GM12878 (cell line): ENCODE measurements around the gene HLA-F. TPM values are rescaled to one million over a fixed set of nuclear protein-coding genes. Genes with fewer than 3 reads are reported as not detected.

Experiments used
- ATAC-seq: fragments of 200-7000 bp; cut with Tn5 transposase; 3 replicates; pipeline ENCODE4 v1.9.1; 2020; ENCODE audit warnings: mild to moderate bottlenecking, moderate library complexity
- BruUV-seq: library from RNA; stranded (reverse); fragments of 400-500 nt; replicated peaks from 2 replicates; lab custom pipeline; 2021; lab: Mats Ljungman, UMichigan
- CTCF ChIA-PET: fragments of 300-600 bp; sonication (Branson Sonifier 250); formaldehyde crosslinking; extraction: SDS; loops from one replicate; lab custom pipeline; 2021; ENCODE audit warnings: inconsistent platforms; lab: Yijun Ruan, JAX
- POLR2A ChIA-PET: fragments of 350-600 bp; formaldehyde crosslinking; extraction: SDS; loops from one replicate; lab custom pipeline; 2021; ENCODE audit warnings: inconsistent platforms; lab: Charles Lee
- RAD21 ChIA-PET: fragments of 300-600 bp; sonication (Branson Sonifier 250); formaldehyde crosslinking; loops from one replicate; lab custom pipeline; 2023; ENCODE audit warnings: antibody characterized with exemption; ENCODE audit not compliant: unreplicated experiment; lab: Charles Lee
- SMC1A ChIA-PET: fragments of 300-600 bp; sonication (Branson Sonifier 250); formaldehyde crosslinking; loops from one replicate; lab custom pipeline; 2023; ENCODE audit not compliant: unreplicated experiment, uncharacterized antibody; lab: Charles Lee
- DNase-seq: peaks from one replicate; pipeline ENCODE4 v3.0.0-alpha.2; 2011; ENCODE audit warnings: low read depth, low spot score
- FAIRE-seq: peaks from 3 replicates; lab custom pipeline; 2011; peaks lifted over from hg19 to GRCh38; lab: Jason Lieb, UNC
- H2AFZ ChIP-seq: 2 replicates; pipeline ENCODE4 v1.6.0; 2011; ENCODE audit warnings: low read depth, low read length, control low read depth; ENCODE audit not compliant: control insufficient read depth
- H3K27ac ChIP-seq: 2 replicates; pipeline ENCODE4 v1.5.1; 2011; ENCODE audit warnings: control low read depth; ENCODE audit not compliant: control insufficient read depth, insufficient read depth
- H3K27me3 ChIP-seq, 2 experiments: replicated peaks in 1 of 2; 2 replicates each; pipeline versions ENCODE4 v1.6.0 to v1.6.1; 2011; ENCODE audit warnings: low read length in 1 of 2; ENCODE audit not compliant: control insufficient read depth in 2 of 2, insufficient read depth in 2 of 2
- H3K36me3 ChIP-seq, 2 experiments: 2 replicates each; pipeline ENCODE4 v1.5.1; 2011; ENCODE audit warnings: low read length in 1 of 2; ENCODE audit not compliant: control insufficient read depth in 2 of 2, insufficient read depth in 2 of 2
- H3K4me1 ChIP-seq: 2 replicates; pipeline ENCODE4 v1.6.1; 2011; ENCODE audit warnings: mild to moderate bottlenecking, low read length, moderate library complexity, mixed read lengths; ENCODE audit not compliant: control insufficient read depth, insufficient read depth
- H3K4me2 ChIP-seq: 2 replicates; pipeline ENCODE4 v1.6.0; 2011; ENCODE audit warnings: control low read depth; ENCODE audit not compliant: control insufficient read depth, insufficient read depth
- H3K4me3 ChIP-seq: fragments of 200-600 bp; sonication (generic); 2 replicates; pipeline ENCODE4 v1.5.1; 2016
- H3K79me2 ChIP-seq: 2 replicates; pipeline ENCODE4 v1.6.0; 2011; ENCODE audit warnings: low read length; ENCODE audit not compliant: control insufficient read depth, insufficient read depth
- H3K9ac ChIP-seq: 2 replicates; pipeline ENCODE4 v1.8.0; 2011; ENCODE audit warnings: low read length, control low read depth, mixed read lengths; ENCODE audit not compliant: control insufficient read depth, insufficient read depth
- H3K9me3 ChIP-seq: replicated peaks from 3 replicates; pipeline ENCODE4 v1.5.1; 2011; ENCODE audit warnings: mild to moderate bottlenecking, low read length; ENCODE audit not compliant: control insufficient read depth, insufficient read depth
- H4K20me1 ChIP-seq: 2 replicates; pipeline ENCODE4 v1.6.0; 2011; ENCODE audit not compliant: control insufficient read depth, insufficient read depth
- ATF3 ChIP-seq: IDR thresholded peaks from 2 replicates; pipeline ENCODE4 v1.6.1; 2011; ENCODE audit warnings: low read depth, mild to moderate bottlenecking, low read length, moderate library complexity, borderline replicate concordance; ENCODE audit errors: extremely low read depth
- BHLHE40 ChIP-seq, 2 experiments: fragments of 450-650 bp in 1 of 2; IDR thresholded peaks; 2 replicates each; pipeline ENCODE4 v1.6.1; 2011 to 2017; ENCODE audit warnings: low read depth in 2 of 2, borderline replicate concordance in 1 of 2, improper control_type of control experiment in 1 of 2, low read length in 1 of 2, mild to moderate bottlenecking in 1 of 2
- ESRRA ChIP-seq: IDR thresholded peaks from 2 replicates; pipeline ENCODE4 v1.6.1; 2012; ENCODE audit warnings: mild to moderate bottlenecking, low read length, improper control_type of control experiment
- KDM1A ChIP-seq: fragments of 200-600 bp; sonication (generic); IDR thresholded peaks from 2 replicates; pipeline ENCODE4 v1.6.1; 2016; ENCODE audit warnings: borderline replicate concordance
- MEF2A ChIP-seq: IDR thresholded peaks from 2 replicates; pipeline ENCODE4 v1.6.1; 2011; ENCODE audit warnings: low read depth, mild to moderate bottlenecking, low read length, moderate library complexity; ENCODE audit not compliant: insufficient read depth
- NRF1 ChIP-seq: conservative IDR thresholded peaks from 2 replicates; pipeline ENCODE4 v1.6.1; 2011; ENCODE audit warnings: mild to moderate bottlenecking, low read depth, low read length, improper control_type of control experiment
- POLR2AphosphoS5 ChIP-seq: IDR thresholded peaks from 2 replicates; pipeline ENCODE4 v1.6.1; 2011; ENCODE audit warnings: mild to moderate bottlenecking, low read length, inconsistent platforms
- POU2F2 ChIP-seq: IDR thresholded peaks from 3 replicates; pipeline ENCODE4 v1.6.1; 2011; ENCODE audit warnings: low read depth, mild to moderate bottlenecking, low read length, borderline replicate concordance
- PRDM15 ChIP-seq: fragments of 450-650 bp; formaldehyde crosslinking; IDR thresholded peaks from 2 replicates; pipeline ENCODE4 v1.4.0; 2020; ENCODE audit warnings: mild to moderate bottlenecking, moderate library complexity
- RCOR1 ChIP-seq: conservative IDR thresholded peaks from 2 replicates; pipeline ENCODE4 v1.6.1; 2012; ENCODE audit warnings: low read depth, low read length, improper control_type of control experiment
- RELA ChIP-seq: fragments of 450-650 bp; IDR thresholded peaks from 2 replicates; pipeline ENCODE4 v1.8.0; 2014; ENCODE audit warnings: borderline replicate concordance; ENCODE audit not compliant: partially characterized antibody
- SIN3A ChIP-seq: IDR thresholded peaks from 2 replicates; pipeline ENCODE4 v1.6.1; 2012; ENCODE audit warnings: low read depth, low read length, improper control_type of control experiment
- SMAD1 ChIP-seq: fragments of 450-650 bp; IDR thresholded peaks from 2 replicates; pipeline ENCODE4 v1.6.1; 2018; ENCODE audit warnings: mild to moderate bottlenecking, low read depth; ENCODE audit not compliant: partially characterized antibody
- TCF12 ChIP-seq: IDR thresholded peaks from 2 replicates; pipeline ENCODE4 v1.6.1; 2011; ENCODE audit warnings: low read depth, mild to moderate bottlenecking, low read length
- YBX1 ChIP-seq: fragments of 450-650 bp; IDR thresholded peaks from 2 replicates; pipeline ENCODE4 v1.6.1; 2016; ENCODE audit warnings: antibody characterized with exemption
- ZBED1 ChIP-seq: IDR thresholded peaks from 2 replicates; pipeline ENCODE4 v1.6.1; 2016; ENCODE audit warnings: borderline replicate concordance
- ZNF687 ChIP-seq: fragments of 450-650 bp; IDR thresholded peaks from 2 replicates; pipeline ENCODE4 v1.6.1; 2017; ENCODE audit warnings: mild to moderate bottlenecking, moderate library complexity
- WGBS: methylation state at CpG from one replicate; pipeline ENCODE4 v1.1.6; 2016; ENCODE audit warnings: low lambda C conversion rate; ENCODE audit not compliant: insufficient replicate concordance, insufficient coverage; ENCODE audit errors: missing lambda C conversion rate; 5-methylcytosine and 5-hydroxymethylcytosine counted together
- in situ Hi-C: fragments of 300-500 bp; cut with MboI; formaldehyde crosslinking; loops from 9 replicates; pipeline ENCODE4 v1.14.3; 2018; ENCODE audit warnings: mixed read lengths
- intact Hi-C: fragments of 100-400 bp; cut with micrococcal nuclease; formaldehyde crosslinking; loops from one replicate; pipeline ENCODE4 v1.14.2; 2022; ENCODE audit not compliant: unreplicated experiment
- polyA plus RNA-seq, 11 experiments: library from polyadenylated mRNA; depleted of rRNA in 4 of 11; unstranded in 6 of 11; stranded (reverse) in 5 of 11; fragments of >200 nt; fragmentation: Nextera tagmentation in 4 of 11; fragmentation: Illumina TruSeq in 1 of 11; extraction: Ambion mirVana in 4 of 11; extraction: Trizol in 1 of 11; gene quantifications; 1 replicate in 1 of 11; 2 replicates in 10 of 11; pipeline versions ENCODE4 v1.2.1 to v1.2.3, GENCODE V29; 2011 to 2016; ENCODE audit warnings: inconsistent platforms in 2 of 11, missing spikeins in 2 of 11, low read depth in 1 of 11
- total RNA-seq, 4 experiments: library from RNA; depleted of rRNA in 3 of 4; stranded (reverse); fragments of >200 nt in 3 of 4; fragmentation: Illumina TruSeq in 1 of 4; extraction: Trizol in 1 of 4; gene quantifications; 2 replicates each; pipeline versions ENCODE4 v1.2.1 to v1.2.3, GENCODE V29; 2013 to 2021

The HLA-F gene
- total and polyA plus RNA-seq, 10 of the 15 experiments (the other 5 are each of a cell fraction or from before 2014, with no cell fraction given): 30.1 to 342 (median 145) TPM

GRCh38 chr6:29674008-29674407 is 49.2 kb upstream of the HLA-F start:
- TF ChIP-seq PRDM15 (CRISPR knock-in tag): no peak
- no peak for TF ChIP-seq ZNF687
- TF ChIP-seq POLR2AphosphoS5: no peak
- no peak for TF ChIP-seq KDM1A
- TF ChIP-seq MEF2A: no peak
- TF ChIP-seq SMAD1: no peak
- TF ChIP-seq BHLHE40 (IDR thresholded peaks at IDR 0.05; ENCODE audit: borderline replicate concordance in 1 of 2, low read depth in 2 of 2, low read length in 1 of 2): no peak
- no peak for TF ChIP-seq ESRRA
- TF ChIP-seq NRF1: no peak
- TF ChIP-seq YBX1: no peak
- no peak for TF ChIP-seq TCF12
- no peak for TF ChIP-seq RCOR1
- no peak for TF ChIP-seq RELA
- no peak for TF ChIP-seq ZBED1
- no peak for TF ChIP-seq SIN3A
- TF ChIP-seq POU2F2: no peak
- no peak for TF ChIP-seq ATF3
- no peak for ATAC-seq
- Histone ChIP-seq H3K4me2 (no peak overlapping the region), H3K79me2 (no peaks in the 10 kb centered on the region), H3K36me3 (no peaks in the 10 kb centered on the region), H3K4me3 (no peak overlapping the region), H3K9ac (no peak overlapping the region), H2AFZ (no peak overlapping the region), H3K27me3 (peaks cover 0 to 1% of the 10 kb centered on the region in 2 experiments; a peak in 1 of 4 replicates), H4K20me1 (no peaks in the 10 kb centered on the region), H3K27ac (no peak overlapping the region), H3K4me1 (peaks cover 3% of the 10 kb centered on the region; the same call in 1 of the 2 replicates), H3K9me3 (no peaks in the 10 kb centered on the region)
- no TSS peak for BruUV-seq
- DNase-seq: no peak
- WGBS: 62% methylated on average over 5 of the region's 5 CpGs
- RAD21 ChIA-PET: no interaction called here
- intact Hi-C loops (no loop called here), in situ Hi-C loops (no loop called here)
- CTCF ChIA-PET: interaction anchor here (0.8 to 0.9 kb wide), 2 partner anchors 10 to 20 kb away, joined by 3 to 4 read pairs; no protein-coding TSS in a partner anchor
- FAIRE-seq: no peak
- SMC1A ChIA-PET: no interaction called here
- POLR2A ChIA-PET: no interaction called here
